ENCODE results near the gene VAV2. TPM values are rescaled to one million over a fixed set of nuclear protein-coding genes. Genes with fewer than 3 reads are reported as not detected.

VAV2 gene
- total RNA-seq, 1 experiment from 2014 or later: 24.7 TPM

- H3K4me3 ChIP-seq (ENCODE audit: low read depth in 2 of 2, low read length in 2 of 2): no peak overlapping the region
- TF ChIP-seq CTCF (IDR thresholded peaks at IDR 0.05) (no peak), POLR2AphosphoS5 (IDR thresholded peaks at IDR 0.05; ENCODE audit: low read depth, low read length) (no peak), SIN3A (IDR thresholded peaks at IDR 0.05; ENCODE audit: borderline replicate concordance, insufficient read depth, low read depth, low read length) (no peak), TCF7L2 (IDR thresholded peaks at IDR 0.05; ENCODE audit: low read depth, low read length) (no peak), REST (IDR thresholded peaks at IDR 0.05; ENCODE audit: insufficient read depth in 1 of 2, low read depth in 2 of 2, low read length in 1 of 2) (no peak)
- intact Hi-C loops (cut with micrococcal nuclease; ENCODE audit: unreplicated experiment) (no loop called here), in situ Hi-C loops (cut with HindIII; ENCODE audit: low pct_unique_long_range_greater_than_20kb, low sequenced_read_pairs) (no loop called here)
- DNase-seq (ENCODE audit: low read depth, low spot score) (no peak), ATAC-seq (no peak)
- H3K27ac ChIP-seq (ENCODE audit: low read length): no peak overlapping the region
- ChIA-PET POLR2A (no interaction called here), CTCF (no interaction called here)
- H3K27me3 ChIP-seq (ENCODE audit: control insufficient read depth, insufficient read depth, low read length): no peaks in the 10 kb centered on the region
- no peaks in the 10 kb centered on the region for H3K9me3 ChIP-seq (ENCODE audit: control insufficient read depth, insufficient read depth, low read depth, low read length)
- no TSS peak for BruUV-seq (replicated peaks)
- H3K4me1 ChIP-seq (ENCODE audit: control insufficient read depth, insufficient read depth, low read length): peaks cover 27% of the 10 kb centered on the region
- no peaks in the 10 kb centered on the region for H3K36me3 ChIP-seq (ENCODE audit: control insufficient read depth, insufficient read depth, low read length)
Observed at GRCh38 chr9:133949486-133950061, 42.5 kb downstream of the VAV2 start.

- DNase-seq (ENCODE audit: low read depth, low spot score) (no peak), ATAC-seq (no peak)
- Histone ChIP-seq H3K27me3 (ENCODE audit: control insufficient read depth, insufficient read depth, low read length) (no peaks in the 10 kb centered on the region), H3K27ac (ENCODE audit: low read length) (no peak overlapping the region), H3K36me3 (ENCODE audit: control insufficient read depth, insufficient read depth, low read length) (no peaks in the 10 kb centered on the region), H3K4me3 (ENCODE audit: low read depth in 2 of 2, low read length in 2 of 2) (no peak overlapping the region), H3K9me3 (ENCODE audit: control insufficient read depth, insufficient read depth, low read depth, low read length) (no peaks in the 10 kb centered on the region), H3K4me1 (ENCODE audit: control insufficient read depth, insufficient read depth, low read length) (peaks cover 30% of the 10 kb centered on the region)
- no TSS peak for BruUV-seq (replicated peaks)
- no peak for TF ChIP-seq SIN3A (IDR thresholded peaks at IDR 0.05; ENCODE audit: borderline replicate concordance, insufficient read depth, low read depth, low read length)
- no peak for TF ChIP-seq REST (IDR thresholded peaks at IDR 0.05; ENCODE audit: insufficient read depth in 1 of 2, low read depth in 2 of 2, low read length in 1 of 2)
- no peak for TF ChIP-seq CTCF (IDR thresholded peaks at IDR 0.05)
- CTCF ChIA-PET: no interaction called here
- in situ Hi-C loops (cut with HindIII; ENCODE audit: low pct_unique_long_range_greater_than_20kb, low sequenced_read_pairs): no loop called here
- intact Hi-C loops (cut with micrococcal nuclease; ENCODE audit: unreplicated experiment): no loop called here
- POLR2A ChIA-PET: interaction anchor here (0.7 kb wide), 1 partner anchor 76 kb away, joined by 7 read pairs; the partner anchor contains the start of gene BRD3OS
Observed at GRCh38 chr9:133948561-133949485, 43.3 kb downstream of the VAV2 start.
